ENCODE data around the gene NAP1L4. TPM values are rescaled to one million over a fixed set of nuclear protein-coding genes. Genes with fewer than 3 reads are reported as not detected.

NAP1L4 gene
- total RNA-seq, 1 donor from 2014 or later, result 184 TPM

- H3K4me1 Mint-ChIP-seq (ENCODE audit: low read depth), result peaks cover 5% of the 10 kb centered on the region
- H3K27ac Mint-ChIP-seq, result no peak overlapping the region
- no peak for DNase-seq (ENCODE audit: low spot score, unreplicated experiment)
- no peaks in the 10 kb centered on the region for H3K27me3 Mint-ChIP-seq
- no peak for TF ChIP-seq CTCF (IDR thresholded peaks at IDR 0.05; ENCODE audit: unreplicated experiment)
- H3K4me3 Mint-ChIP-seq (ENCODE audit: low read depth), result no peak overlapping the region
- no peaks in the 10 kb centered on the region for H3K9me3 Mint-ChIP-seq (ENCODE audit: low read depth)
- H3K36me3 Mint-ChIP-seq (ENCODE audit: insufficient read depth), result peaks cover 29% of the 10 kb centered on the region
Observed at GRCh38 chr11:2950825-2951224, 41.3 kb downstream of the NAP1L4 start.

- Mint-ChIP-seq H3K36me3 (ENCODE audit: insufficient read depth) (peaks cover 27% of the 10 kb centered on the region), H3K27me3 (no peaks in the 10 kb centered on the region), H3K4me3 (ENCODE audit: low read depth) (no peak overlapping the region), H3K9me3 (ENCODE audit: low read depth) (no peaks in the 10 kb centered on the region), H3K27ac (no peak overlapping the region), H3K4me1 (ENCODE audit: low read depth) (peaks cover 5% of the 10 kb centered on the region)
- TF ChIP-seq CTCF (IDR thresholded peaks at IDR 0.05; ENCODE audit: unreplicated experiment), result no peak
- no peak for DNase-seq (ENCODE audit: low spot score, unreplicated experiment)
Observed at GRCh38 chr11:2949920-2950319, 42.2 kb downstream of the NAP1L4 start.

GRCh38 chr11:2947744-2948143 is 44.4 kb downstream of the NAP1L4 start:
- no peak overlapping the region for H3K27ac Mint-ChIP-seq
- no peak for DNase-seq (ENCODE audit: low spot score, unreplicated experiment)

GRCh38 chr11:2945757-2946287 is 46.3 kb downstream of the NAP1L4 start:
- Mint-ChIP-seq H3K27ac (no peak overlapping the region), H3K4me3 (ENCODE audit: low read depth) (no peak overlapping the region), H3K9me3 (ENCODE audit: low read depth) (no peaks in the 10 kb centered on the region), H3K4me1 (ENCODE audit: low read depth) (peaks cover 5% of the 10 kb centered on the region), H3K27me3 (no peaks in the 10 kb centered on the region), H3K36me3 (ENCODE audit: insufficient read depth) (peaks cover 20% of the 10 kb centered on the region)
- no peak for DNase-seq (ENCODE audit: low spot score, unreplicated experiment)
- no peak for TF ChIP-seq CTCF (IDR thresholded peaks at IDR 0.05; ENCODE audit: unreplicated experiment)

More at GRCh38 chr11:2947744-2948143, 44.4 kb downstream of the NAP1L4 start:
- Mint-ChIP-seq H3K9me3 (ENCODE audit: low read depth) (no peaks in the 10 kb centered on the region), H3K36me3 (ENCODE audit: insufficient read depth) (peaks cover 27% of the 10 kb centered on the region), H3K27me3 (no peaks in the 10 kb centered on the region), H3K4me3 (ENCODE audit: low read depth) (no peak overlapping the region), H3K4me1 (ENCODE audit: low read depth) (peaks cover 5% of the 10 kb centered on the region)
- TF ChIP-seq CTCF (IDR thresholded peaks at IDR 0.05; ENCODE audit: unreplicated experiment), result no peak

- Mint-ChIP-seq H3K27ac (peak overlapping the region; percentile 13), H3K4me3 (ENCODE audit: low read depth) (no peak overlapping the region), H3K36me3 (ENCODE audit: insufficient read depth) (peaks cover 19% of the 10 kb centered on the region), H3K4me1 (ENCODE audit: low read depth) (peaks cover 5% of the 10 kb centered on the region), H3K27me3 (no peaks in the 10 kb centered on the region), H3K9me3 (ENCODE audit: low read depth) (no peaks in the 10 kb centered on the region)
- no peak for DNase-seq (ENCODE audit: low spot score, unreplicated experiment)
- no peak for TF ChIP-seq CTCF (IDR thresholded peaks at IDR 0.05; ENCODE audit: unreplicated experiment)
Observed at GRCh38 chr11:2945031-2945756, 46.9 kb downstream of the NAP1L4 start.

All from progenitor cell of endocrine pancreas (in vitro differentiated cells).